ENCODE data around the gene PACS1.

PACS1 gene

DNA sequence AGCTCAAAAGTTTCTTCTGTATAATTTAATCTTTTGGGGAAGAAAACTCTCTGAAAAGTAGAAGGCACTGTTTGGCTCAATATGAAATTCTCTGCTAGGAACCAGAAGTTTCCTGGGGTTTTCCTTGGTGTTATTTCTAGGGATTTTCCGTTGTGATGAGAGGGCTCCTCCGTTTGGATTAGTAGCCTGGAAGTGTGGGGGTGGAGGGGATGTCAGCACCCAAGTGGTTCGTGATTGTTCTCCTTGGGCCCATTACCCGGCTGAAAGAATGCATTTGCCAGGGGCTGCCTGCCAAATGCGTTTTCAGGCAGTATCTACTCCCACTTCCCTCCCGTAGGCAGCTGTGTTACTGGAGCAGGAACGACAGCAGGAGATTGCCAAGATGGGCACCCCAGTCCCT, 13.6 kb upstream of the PACS1 start:
- H3K27me3 ChIP-seq (ENCODE audit: insufficient read depth, low read length, poor library complexity, severe bottlenecking): no peaks in the 10 kb centered on the region
- peaks cover 67% of the 10 kb centered on the region; the same call in 1 of the 2 replicates for H3K36me3 ChIP-seq (ENCODE audit: insufficient read depth, low read length)
- H3F3A ChIP-seq (ENCODE audit: low read depth): no peaks in the 10 kb centered on the region
- TF ChIP-seq EZH2phosphoT487 (IDR thresholded peaks at IDR 0.05; ENCODE audit: borderline replicate concordance): no peak
- TF ChIP-seq, protein P1, sequence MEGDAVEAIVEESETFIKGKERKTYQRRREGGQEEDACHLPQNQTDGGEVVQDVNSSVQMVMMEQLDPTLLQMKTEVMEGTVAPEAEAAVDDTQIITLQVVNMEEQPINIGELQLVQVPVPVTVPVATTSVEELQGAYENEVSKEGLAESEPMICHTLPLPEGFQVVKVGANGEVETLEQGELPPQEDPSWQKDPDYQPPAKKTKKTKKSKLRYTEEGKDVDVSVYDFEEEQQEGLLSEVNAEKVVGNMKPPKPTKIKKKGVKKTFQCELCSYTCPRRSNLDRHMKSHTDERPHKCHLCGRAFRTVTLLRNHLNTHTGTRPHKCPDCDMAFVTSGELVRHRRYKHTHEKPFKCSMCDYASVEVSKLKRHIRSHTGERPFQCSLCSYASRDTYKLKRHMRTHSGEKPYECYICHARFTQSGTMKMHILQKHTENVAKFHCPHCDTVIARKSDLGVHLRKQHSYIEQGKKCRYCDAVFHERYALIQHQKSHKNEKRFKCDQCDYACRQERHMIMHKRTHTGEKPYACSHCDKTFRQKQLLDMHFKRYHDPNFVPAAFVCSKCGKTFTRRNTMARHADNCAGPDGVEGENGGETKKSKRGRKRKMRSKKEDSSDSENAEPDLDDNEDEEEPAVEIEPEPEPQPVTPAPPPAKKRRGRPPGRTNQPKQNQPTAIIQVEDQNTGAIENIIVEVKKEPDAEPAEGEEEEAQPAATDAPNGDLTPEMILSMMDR (conservative IDR thresholded peaks at IDR 0.05; ENCODE audit: low read length): no peak
- no peak overlapping the region for H3K4me2 ChIP-seq (ENCODE audit: low read depth, low read length, poor library complexity, severe bottlenecking)
- no peak overlapping the region for H3K4me3 ChIP-seq (ENCODE audit: low read length, poor library complexity, severe bottlenecking)
- no peaks in the 10 kb centered on the region for H3K9me3 ChIP-seq (ENCODE audit: insufficient read depth, low read depth, low read length)
- no peak overlapping the region for H3K9ac ChIP-seq (ENCODE audit: low read depth, low read length, poor library complexity, severe bottlenecking)
- H3K79me2 ChIP-seq (ENCODE audit: insufficient read depth, low read length): peaks cover 44% of the 10 kb centered on the region
- peaks cover 12% of the 10 kb centered on the region for H3K4me1 ChIP-seq (ENCODE audit: insufficient read depth, low read length, poor library complexity, severe bottlenecking)
- H2AFZ ChIP-seq (ENCODE audit: low read length): no peak overlapping the region
- no peaks in the 10 kb centered on the region for H3K9me2 ChIP-seq (replicated peaks; ENCODE audit: low read depth, low read length)
- peaks cover 17% of the 10 kb centered on the region for H4K20me1 ChIP-seq (ENCODE audit: insufficient read depth, low read length, poor library complexity, severe bottlenecking)

- H3K4me1 ChIP-seq (ENCODE audit: insufficient read depth, low read length, poor library complexity, severe bottlenecking): no peaks in the 10 kb centered on the region
- TF ChIP-seq EZH2phosphoT487 (IDR thresholded peaks at IDR 0.05; ENCODE audit: borderline replicate concordance): no peak
- TF ChIP-seq, protein P1 (conservative IDR thresholded peaks at IDR 0.05; ENCODE audit: low read length): no peak
- no peaks in the 10 kb centered on the region for H3K27me3 ChIP-seq (ENCODE audit: insufficient read depth, low read length, poor library complexity, severe bottlenecking)
- H3F3A ChIP-seq (ENCODE audit: low read depth): no peaks in the 10 kb centered on the region
- no peaks in the 10 kb centered on the region for H3K9me2 ChIP-seq (replicated peaks; ENCODE audit: low read depth, low read length)
- no peak overlapping the region for H3K4me3 ChIP-seq (ENCODE audit: low read length, poor library complexity, severe bottlenecking)
- no peak overlapping the region for H2AFZ ChIP-seq (ENCODE audit: low read length)
- H4K20me1 ChIP-seq (ENCODE audit: insufficient read depth, low read length, poor library complexity, severe bottlenecking): peaks cover 6% of the 10 kb centered on the region
- peaks cover 94% of the 10 kb centered on the region for H3K36me3 ChIP-seq (ENCODE audit: insufficient read depth, low read length)
- H3K9ac ChIP-seq (ENCODE audit: low read depth, low read length, poor library complexity, severe bottlenecking): no peak overlapping the region
- peaks cover 34% of the 10 kb centered on the region; the same call in 1 of the 2 replicates for H3K79me2 ChIP-seq (ENCODE audit: insufficient read depth, low read length)
- no peaks in the 10 kb centered on the region for H3K9me3 ChIP-seq (ENCODE audit: insufficient read depth, low read depth, low read length)
- no peak overlapping the region for H3K4me2 ChIP-seq (ENCODE audit: low read depth, low read length, poor library complexity, severe bottlenecking)
Observed at GRCh38 chr11:66059966-66060680, 9.9 kb upstream of the PACS1 start.

DNA sequence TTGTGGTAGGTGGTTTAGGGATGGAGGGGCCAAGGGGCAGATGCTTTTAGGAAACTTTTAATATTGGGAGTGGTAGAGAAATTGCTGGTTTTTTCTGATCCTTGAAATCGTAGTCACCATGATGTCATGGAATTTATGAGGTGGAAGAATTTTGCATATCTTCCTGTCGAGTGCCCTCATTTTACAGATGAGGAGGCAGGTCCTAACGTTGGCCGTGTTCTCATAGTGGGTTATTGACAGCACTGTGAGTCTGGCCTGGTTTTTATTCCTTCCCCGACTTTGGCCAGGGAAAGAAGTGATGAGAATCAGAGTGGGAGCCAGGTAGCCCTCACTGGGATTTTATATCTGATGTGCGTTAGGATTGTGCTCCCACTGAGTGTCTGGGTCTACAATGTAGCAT, 8.8 kb upstream of the PACS1 start:
- H3F3A ChIP-seq (ENCODE audit: low read depth): no peaks in the 10 kb centered on the region
- H3K9me3 ChIP-seq (ENCODE audit: insufficient read depth, low read depth, low read length): no peaks in the 10 kb centered on the region
- H3K4me2 ChIP-seq (ENCODE audit: low read depth, low read length, poor library complexity, severe bottlenecking): no peak overlapping the region
- no peak overlapping the region for H3K9ac ChIP-seq (ENCODE audit: low read depth, low read length, poor library complexity, severe bottlenecking)
- no peaks in the 10 kb centered on the region for H3K9me2 ChIP-seq (replicated peaks; ENCODE audit: low read depth, low read length)
- no peak for TF ChIP-seq EZH2phosphoT487 (IDR thresholded peaks at IDR 0.05; ENCODE audit: borderline replicate concordance)
- TF ChIP-seq, protein P1 (conservative IDR thresholded peaks at IDR 0.05; ENCODE audit: low read length): no peak
- no peak overlapping the region for H3K4me3 ChIP-seq (ENCODE audit: low read length, poor library complexity, severe bottlenecking)
- no peak overlapping the region for H2AFZ ChIP-seq (ENCODE audit: low read length)
- no peaks in the 10 kb centered on the region for H3K4me1 ChIP-seq (ENCODE audit: insufficient read depth, low read length, poor library complexity, severe bottlenecking)
- peaks cover 4% of the 10 kb centered on the region for H4K20me1 ChIP-seq (ENCODE audit: insufficient read depth, low read length, poor library complexity, severe bottlenecking)
- no peaks in the 10 kb centered on the region for H3K27me3 ChIP-seq (ENCODE audit: insufficient read depth, low read length, poor library complexity, severe bottlenecking)
- H3K36me3 ChIP-seq (ENCODE audit: insufficient read depth, low read length): peaks cover 91% of the 10 kb centered on the region
- H3K79me2 ChIP-seq (ENCODE audit: insufficient read depth, low read length): peaks cover 30% of the 10 kb centered on the region; the same call in 1 of the 2 replicates
